ENCODE measurements around the gene TSPAN10. TPM values are rescaled to one million over a fixed set of nuclear protein-coding genes. Genes with fewer than 3 reads are reported as not detected.

Gene TSPAN10
- total RNA-seq, 2 donors from 2014 or later = 1.3 to 1.8 TPM

GRCh38 chr17:81685108-81685507 lies 48.1 kb downstream of the TSPAN10 start:
- Histone ChIP-seq H3K27ac (ENCODE audit: low read depth, low read length) (no peak overlapping the region), H3K9ac (ENCODE audit: extremely low read depth, low read length, poor library complexity, severe bottlenecking) (peak overlapping the region; percentile 91), H3K4me3 (ENCODE audit: low read length) (peak overlapping the region; percentile 85), H3K27me3 (ENCODE audit: control insufficient read depth, insufficient read depth, low read length, poor library complexity, severe bottlenecking) (no peaks in the 10 kb centered on the region), H3K9me3 (ENCODE audit: control insufficient read depth, low read length) (no peaks in the 10 kb centered on the region), H3K36me3 (ENCODE audit: control insufficient read depth, insufficient read depth, low read length) (peaks cover 49% of the 10 kb centered on the region), H3K4me1 (ENCODE audit: control insufficient read depth, insufficient read depth, low read length) (peaks cover 5% of the 10 kb centered on the region)
- Mint-ChIP-seq H3K27me3 (ENCODE audit: insufficient read depth) (no peaks in the 10 kb centered on the region), H3K36me3 (ENCODE audit: low read depth) (peaks cover 38% of the 10 kb centered on the region), H3K9me3 (no peaks in the 10 kb centered on the region), H3K27ac (peak overlapping the region; percentile 85), H3K4me3 (peak overlapping the region; percentile 85), H3K4me1 (peaks cover 14% of the 10 kb centered on the region)
- peak; percentile 52 for DNase-seq
- WGBS, 2 experiments (ENCODE audit: insufficient coverage in 1 of 2, insufficient read length in 1 of 2) = 88 to 89% methylated on average over 12 of the region's 12 CpGs
- no peak for TF ChIP-seq CTCF (conservative IDR thresholded peaks at IDR 0.05)

- Mint-ChIP-seq H3K9me3 (no peaks in the 10 kb centered on the region), H3K36me3 (ENCODE audit: low read depth) (peaks cover 40% of the 10 kb centered on the region), H3K4me1 (peaks cover 14% of the 10 kb centered on the region), H3K4me3 (no peak overlapping the region), H3K27ac (peak overlapping the region; percentile 52), H3K27me3 (ENCODE audit: insufficient read depth) (no peaks in the 10 kb centered on the region)
- no peak overlapping the region for H3K4me3 ChIP-seq (ENCODE audit: low read length)
- no peaks in the 10 kb centered on the region for H3K9me3 ChIP-seq (ENCODE audit: control insufficient read depth, low read length)
- no peak overlapping the region for H3K27ac ChIP-seq (ENCODE audit: low read depth, low read length)
- no peaks in the 10 kb centered on the region for H3K27me3 ChIP-seq (ENCODE audit: control insufficient read depth, insufficient read depth, low read length, poor library complexity, severe bottlenecking)
- DNase-seq = no peak
- 87 to 95% methylated on average over 3 to 20 of the region's 20 CpGs for WGBS, 2 experiments (ENCODE audit: insufficient coverage in 1 of 2, insufficient read length in 1 of 2)
- H3K9ac ChIP-seq (ENCODE audit: extremely low read depth, low read length, poor library complexity, severe bottlenecking) = no peak overlapping the region
- peaks cover 5% of the 10 kb centered on the region for H3K4me1 ChIP-seq (ENCODE audit: control insufficient read depth, insufficient read depth, low read length)
- no peak for TF ChIP-seq CTCF (conservative IDR thresholded peaks at IDR 0.05)
- peaks cover 57% of the 10 kb centered on the region for H3K36me3 ChIP-seq (ENCODE audit: control insufficient read depth, insufficient read depth, low read length)
Observed at GRCh38 chr17:81686614-81687013, 49.6 kb downstream of the TSPAN10 start.

- Histone ChIP-seq H3K4me3 (ENCODE audit: low read length) (no peak overlapping the region), H3K9me3 (ENCODE audit: control insufficient read depth, low read length) (no peaks in the 10 kb centered on the region), H3K4me1 (ENCODE audit: control insufficient read depth, insufficient read depth, low read length) (peaks cover 5% of the 10 kb centered on the region), H3K27me3 (ENCODE audit: control insufficient read depth, insufficient read depth, low read length, poor library complexity, severe bottlenecking) (no peaks in the 10 kb centered on the region), H3K27ac (ENCODE audit: low read depth, low read length) (no peak overlapping the region), H3K9ac (ENCODE audit: extremely low read depth, low read length, poor library complexity, severe bottlenecking) (no peak overlapping the region), H3K36me3 (ENCODE audit: control insufficient read depth, insufficient read depth, low read length) (peaks cover 63% of the 10 kb centered on the region)
- 91 to 95% methylated on average over 12 to 41 of the region's 41 CpGs for WGBS, 2 experiments (ENCODE audit: insufficient coverage in 1 of 2, insufficient read length in 1 of 2)
- peak; percentile 48 for DNase-seq
- Mint-ChIP-seq H3K4me1 (peaks cover 7% of the 10 kb centered on the region), H3K9me3 (no peaks in the 10 kb centered on the region), H3K4me3 (no peak overlapping the region), H3K27ac (no peak overlapping the region), H3K27me3 (ENCODE audit: insufficient read depth) (no peaks in the 10 kb centered on the region), H3K36me3 (ENCODE audit: low read depth) (peaks cover 47% of the 10 kb centered on the region)
- no peak for TF ChIP-seq CTCF (conservative IDR thresholded peaks at IDR 0.05)
Observed at GRCh38 chr17:81687770-81688541, 51.0 kb downstream of the TSPAN10 start.
